Measurements from ENCODE around the gene IREB2. TPM values are rescaled to one million over a fixed set of nuclear protein-coding genes. Genes with fewer than 3 reads are reported as not detected.

Gene IREB2
- total and polyA plus RNA-seq, 7 donors: 11.0 to 46.5 (median 29.2) TPM

- WGBS, 3 donors: 75 to 92% (median 83%) methylated on average over 1 of the region's 1 CpG
Measured at GRCh38 chr15:78390242-78390641, 47.8 kb upstream of the IREB2 start.

GRCh38 chr15:78390826-78391225 is 47.2 kb upstream of the IREB2 start:
- Histone ChIP-seq H3K4me3 (no peak overlapping the region), H3K36me3 (ENCODE audit: insufficient read depth in 1 of 2, low read depth in 1 of 2) (no peaks in the 10 kb centered on the region), H3K27me3 (ENCODE audit: insufficient read depth in 3 of 3, low read length in 2 of 3) (peaks cover 0 to 8% (median 3%) of the 10 kb centered on the region in 3 donors), H3K9me3 (no peaks in the 10 kb centered on the region), H3K27ac (no peak overlapping the region), H3K4me1 (no peaks in the 10 kb centered on the region)
- no peak for ATAC-seq
- DNase-seq: no peak
- no peak for TF ChIP-seq CTCF (IDR thresholded peaks at IDR 0.05)
- intact Hi-C loops (cut with DNase I): no loop called here
- WGBS, 3 donors: 86 to 91% (median 90%) methylated on average over 3 of the region's 3 CpGs

More at GRCh38 chr15:78390242-78390641, 47.8 kb upstream of the IREB2 start:
- H3K9me3 ChIP-seq: no peaks in the 10 kb centered on the region
- ATAC-seq (no peak), DNase-seq (no peak)
- no peak overlapping the region for H3K4me3 ChIP-seq
- peaks cover 0 to 13% (median 3%) of the 10 kb centered on the region in 3 donors for H3K27me3 ChIP-seq (ENCODE audit: insufficient read depth in 3 of 3, low read length in 2 of 3)
- no peaks in the 10 kb centered on the region for H3K4me1 ChIP-seq
- no peaks in the 10 kb centered on the region for H3K36me3 ChIP-seq (ENCODE audit: insufficient read depth in 1 of 2, low read depth in 1 of 2)
- intact Hi-C loops (cut with DNase I): no loop called here
- no peak overlapping the region for H3K27ac ChIP-seq
- no peak for TF ChIP-seq CTCF (IDR thresholded peaks at IDR 0.05)

GRCh38 chr15:78391781-78392180 is 46.2 kb upstream of the IREB2 start:
- 95 to 100% (median 95%) methylated on average over 3 of the region's 3 CpGs for WGBS, 3 donors
- ATAC-seq: no peak
- Histone ChIP-seq H3K27ac (no peak overlapping the region), H3K27me3 (ENCODE audit: insufficient read depth in 3 of 3, low read length in 2 of 3) (peaks cover 0 to 4% (median 3%) of the 10 kb centered on the region in 3 donors), H3K36me3 (ENCODE audit: insufficient read depth in 1 of 2, low read depth in 1 of 2) (no peaks in the 10 kb centered on the region), H3K9me3 (no peaks in the 10 kb centered on the region), H3K4me1 (no peaks in the 10 kb centered on the region), H3K4me3 (no peak overlapping the region)
- no peak for TF ChIP-seq CTCF (IDR thresholded peaks at IDR 0.05)
- intact Hi-C loops (cut with DNase I): no loop called here
- DNase-seq: no peak

GRCh38 chr15:78392430-78392829 is 45.6 kb upstream of the IREB2 start:
- H3K27me3 ChIP-seq (ENCODE audit: insufficient read depth in 3 of 3, low read length in 2 of 3): peaks cover 0 to 4% (median 3%) of the 10 kb centered on the region in 3 donors
- H3K27ac ChIP-seq: no peak overlapping the region
- ATAC-seq (no peak), DNase-seq (no peak)
- TF ChIP-seq CTCF (IDR thresholded peaks at IDR 0.05): no peak
- H3K9me3 ChIP-seq: no peaks in the 10 kb centered on the region
- H3K4me3 ChIP-seq: no peak overlapping the region
- H3K4me1 ChIP-seq: no peaks in the 10 kb centered on the region
- H3K36me3 ChIP-seq (ENCODE audit: insufficient read depth in 1 of 2, low read depth in 1 of 2): no peaks in the 10 kb centered on the region
- WGBS, 3 donors: 59 to 65% (median 61%) methylated on average over 4 of the region's 4 CpGs
- intact Hi-C loops (cut with DNase I): no loop called here

- Histone ChIP-seq H3K36me3 (ENCODE audit: insufficient read depth in 1 of 2, low read depth in 1 of 2) (no peaks in the 10 kb centered on the region), H3K4me3 (no peak overlapping the region), H3K27ac (no peak overlapping the region), H3K27me3 (ENCODE audit: insufficient read depth in 3 of 3, low read length in 2 of 3) (peaks cover 0 to 4% (median 3%) of the 10 kb centered on the region in 3 donors), H3K4me1 (no peaks in the 10 kb centered on the region), H3K9me3 (no peaks in the 10 kb centered on the region)
- ATAC-seq: no peak
- WGBS, 3 donors: 82 to 94% (median 88%) methylated on average over 1 of the region's 1 CpG
- intact Hi-C loops (cut with DNase I): no loop called here
- no peak for DNase-seq
- TF ChIP-seq CTCF (IDR thresholded peaks at IDR 0.05): no peak
Measured at GRCh38 chr15:78393137-78393536, 44.9 kb upstream of the IREB2 start.

All from psoas muscle (tissue), 8 donors.